Activated B cell treated with CpG ODN at 0.5 μM for 24 hours (primary cell): ENCODE results near the gene BUB1B. TPM values are rescaled to one million over a fixed set of nuclear protein-coding genes. Genes with fewer than 3 reads are reported as not detected.

Experiments
- ATAC-seq: fragments of 200-7000 bp; cut with Tn5 transposase; one replicate; pipeline ENCODE4 v1.10.0; 2021; ENCODE audit warnings: low read depth, mild to moderate bottlenecking, moderate library complexity
- CTCF ChIA-PET: fragments of 350-600 bp; sonication (Branson Sonifier 250); formaldehyde crosslinking; loops from one replicate; lab custom pipeline; 2021; ENCODE audit warnings: antibody characterized with exemption; lab: Charles Lee
- POLR2A ChIA-PET: fragments of 350-600 bp; sonication (Branson Sonifier 250); formaldehyde crosslinking; loops from one replicate; lab custom pipeline; 2021; ENCODE audit warnings: antibody characterized with exemption; lab: Charles Lee
- DNase-seq: peaks from one replicate; pipeline ENCODE4 v3.0.0; 2022
- H3K27ac Mint-ChIP-seq: one replicate; pipeline ENCODE4 v1.8.0; 2020; ENCODE audit warnings: mixed read lengths
- H3K27me3 Mint-ChIP-seq: one replicate; pipeline ENCODE4 v1.8.0; 2021; ENCODE audit warnings: mixed read lengths
- H3K36me3 Mint-ChIP-seq: one replicate; pipeline ENCODE4 v1.8.0; 2021; ENCODE audit warnings: low read depth, mixed read lengths
- H3K4me1 Mint-ChIP-seq: one replicate; pipeline ENCODE4 v1.8.0; 2021; ENCODE audit warnings: mixed read lengths
- H3K4me3 Mint-ChIP-seq: one replicate; pipeline ENCODE4 v1.8.0; 2020; ENCODE audit warnings: mild to moderate bottlenecking, mixed read lengths
- H3K9me3 Mint-ChIP-seq: one replicate; pipeline ENCODE4 v1.8.0; 2020; ENCODE audit warnings: mixed read lengths
- intact Hi-C: fragments of 100-400 bp; cut with micrococcal nuclease; formaldehyde crosslinking; loops from one replicate; pipeline ENCODE4 v1.15.1; 2024
- total RNA-seq: library from RNA; stranded (reverse); gene quantifications from 2 replicates; pipeline ENCODE4 v1.2.3, GENCODE V29; 2022
- TF ChIP-seq, protein P1 (sequence below): fragments of 200-600 bp; IDR thresholded peaks from one replicate; pipeline ENCODE4 v1.8.0; 2022; ENCODE audit warnings: antibody characterized with exemption, mild to moderate bottlenecking

BUB1B gene
- total RNA-seq, 1 donor from 2014 or later = 3.9 TPM

GRCh38 chr15:40241269-40242212, 80.7 kb downstream of the BUB1B start:
- Mint-ChIP-seq H3K36me3 (no peaks in the 10 kb centered on the region), H3K27ac (no peak overlapping the region), H3K27me3 (peaks cover 12% of the 10 kb centered on the region), H3K9me3 (no peaks in the 10 kb centered on the region), H3K4me1 (peaks cover 18% of the 10 kb centered on the region), H3K4me3 (no peak overlapping the region)
- DNase-seq = no peak
- ChIA-PET CTCF (no interaction called here), POLR2A (interaction anchor here (1.1 kb wide), 1 partner anchor 17 kb away, joined by 3 read pairs; no protein-coding TSS in a partner anchor)
- intact Hi-C loops = no loop called here
- TF ChIP-seq, protein P1, sequence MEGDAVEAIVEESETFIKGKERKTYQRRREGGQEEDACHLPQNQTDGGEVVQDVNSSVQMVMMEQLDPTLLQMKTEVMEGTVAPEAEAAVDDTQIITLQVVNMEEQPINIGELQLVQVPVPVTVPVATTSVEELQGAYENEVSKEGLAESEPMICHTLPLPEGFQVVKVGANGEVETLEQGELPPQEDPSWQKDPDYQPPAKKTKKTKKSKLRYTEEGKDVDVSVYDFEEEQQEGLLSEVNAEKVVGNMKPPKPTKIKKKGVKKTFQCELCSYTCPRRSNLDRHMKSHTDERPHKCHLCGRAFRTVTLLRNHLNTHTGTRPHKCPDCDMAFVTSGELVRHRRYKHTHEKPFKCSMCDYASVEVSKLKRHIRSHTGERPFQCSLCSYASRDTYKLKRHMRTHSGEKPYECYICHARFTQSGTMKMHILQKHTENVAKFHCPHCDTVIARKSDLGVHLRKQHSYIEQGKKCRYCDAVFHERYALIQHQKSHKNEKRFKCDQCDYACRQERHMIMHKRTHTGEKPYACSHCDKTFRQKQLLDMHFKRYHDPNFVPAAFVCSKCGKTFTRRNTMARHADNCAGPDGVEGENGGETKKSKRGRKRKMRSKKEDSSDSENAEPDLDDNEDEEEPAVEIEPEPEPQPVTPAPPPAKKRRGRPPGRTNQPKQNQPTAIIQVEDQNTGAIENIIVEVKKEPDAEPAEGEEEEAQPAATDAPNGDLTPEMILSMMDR = no peak
- no peak for ATAC-seq

DNA sequence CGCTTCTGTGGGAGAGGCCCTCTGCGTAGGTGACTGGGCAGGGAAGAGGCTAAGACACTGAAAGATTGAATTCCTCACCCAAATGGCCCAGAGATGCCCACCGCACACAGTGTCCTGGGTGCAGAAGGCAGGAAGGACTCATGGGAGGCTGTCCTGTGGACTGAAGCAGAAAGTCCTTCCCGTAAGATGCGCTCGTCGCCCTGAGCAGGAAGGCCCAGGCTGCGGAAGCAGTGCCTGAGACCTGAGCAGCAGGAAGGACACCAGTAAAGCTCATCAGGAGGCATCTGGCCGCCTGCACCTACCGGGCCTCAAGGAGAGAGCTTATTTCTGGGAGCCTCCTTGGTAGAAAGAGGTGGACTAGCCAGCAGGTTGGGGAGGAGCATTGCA, 81.3 kb downstream of the BUB1B start:
- no peak overlapping the region for H3K27ac Mint-ChIP-seq
- H3K36me3 Mint-ChIP-seq = no peaks in the 10 kb centered on the region
- ChIA-PET CTCF (no interaction called here), POLR2A (no interaction called here)
- DNase-seq (no peak), ATAC-seq (no peak)
- H3K9me3 Mint-ChIP-seq = no peaks in the 10 kb centered on the region
- H3K4me1 Mint-ChIP-seq = peaks cover 18% of the 10 kb centered on the region
- intact Hi-C loops = no loop called here
- TF ChIP-seq, protein P1 = no peak
- H3K27me3 Mint-ChIP-seq = peaks cover 12% of the 10 kb centered on the region
- H3K4me3 Mint-ChIP-seq = no peak overlapping the region

DNA sequence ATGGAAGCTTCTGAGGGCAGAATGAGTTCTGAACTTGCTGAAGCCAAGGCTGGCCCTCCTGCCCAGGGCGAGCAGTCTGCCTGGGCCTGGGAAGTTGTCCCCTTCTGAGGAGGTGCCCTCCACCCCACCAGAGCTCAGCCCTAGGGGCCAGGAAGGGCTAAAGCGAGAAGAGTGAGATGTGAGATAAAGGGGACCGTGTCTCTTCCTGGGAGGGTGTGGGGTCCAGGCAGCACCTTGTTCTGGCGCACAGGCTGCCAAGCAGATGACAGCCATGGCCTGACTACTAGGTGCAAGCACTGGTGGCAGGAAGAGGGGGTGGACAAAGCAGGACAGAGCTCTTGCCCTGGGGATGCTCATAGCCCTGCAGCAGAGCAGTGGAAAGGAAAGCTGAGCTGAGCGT, 81.7 kb downstream of the BUB1B start:
- H3K4me3 Mint-ChIP-seq = no peak overlapping the region
- H3K27me3 Mint-ChIP-seq = peaks cover 12% of the 10 kb centered on the region
- no peak overlapping the region for H3K27ac Mint-ChIP-seq

DNA sequence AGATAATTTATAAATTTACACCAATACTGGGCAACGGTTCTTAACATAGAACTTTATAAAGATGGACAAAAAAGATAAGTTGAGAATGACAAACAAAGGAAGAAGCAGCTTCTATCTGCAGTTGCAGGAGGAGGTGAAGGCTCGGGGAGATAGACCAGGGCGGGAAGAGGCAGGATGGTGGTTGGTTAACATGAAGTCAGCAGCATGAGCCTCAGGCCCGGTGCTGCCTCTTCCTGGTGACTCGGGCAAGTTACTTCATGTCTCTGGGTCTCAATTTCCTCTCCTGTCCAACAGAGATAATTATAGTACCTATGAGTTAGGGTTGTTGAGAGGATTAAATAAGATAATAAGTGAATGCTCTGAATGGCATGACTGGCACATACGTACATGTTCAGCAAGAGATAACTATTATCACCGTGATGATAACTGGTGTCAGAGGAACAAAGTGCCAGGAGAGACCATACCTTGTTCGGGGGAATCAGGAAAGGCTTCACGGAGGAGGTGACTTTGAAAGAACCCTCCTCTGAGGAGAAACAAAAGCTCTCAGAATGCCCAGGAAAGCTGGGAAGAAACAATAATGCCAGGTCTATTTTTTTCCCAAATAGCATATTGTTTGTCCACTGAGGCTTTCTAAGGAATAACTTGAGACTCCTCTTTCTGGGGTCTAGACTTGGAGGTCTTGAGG, 82.4 kb downstream of the BUB1B start:
- Mint-ChIP-seq H3K27me3 (peaks cover 12% of the 10 kb centered on the region), H3K27ac (no peak overlapping the region), H3K36me3 (no peaks in the 10 kb centered on the region), H3K9me3 (no peaks in the 10 kb centered on the region), H3K4me3 (no peak overlapping the region), H3K4me1 (peaks cover 13% of the 10 kb centered on the region)
- ChIA-PET POLR2A (no interaction called here), CTCF (interaction anchor here (1.2 kb wide), 1 partner anchor 31 kb away, joined by 4 read pairs; no protein-coding TSS in a partner anchor)
- TF ChIP-seq, protein P1 = no peak
- ATAC-seq (no peak), DNase-seq (no peak)
- intact Hi-C loops = no loop called here

More for the DNA sequence above, 81.7 kb downstream of the BUB1B start:
- POLR2A ChIA-PET = no interaction called here
- H3K9me3 Mint-ChIP-seq = no peaks in the 10 kb centered on the region
- H3K36me3 Mint-ChIP-seq = no peaks in the 10 kb centered on the region
- intact Hi-C loops = no loop called here
- ATAC-seq (no peak), DNase-seq (no peak)
- TF ChIP-seq, protein P1 = no peak
- peaks cover 18% of the 10 kb centered on the region for H3K4me1 Mint-ChIP-seq
- CTCF ChIA-PET = no interaction called here

DNA sequence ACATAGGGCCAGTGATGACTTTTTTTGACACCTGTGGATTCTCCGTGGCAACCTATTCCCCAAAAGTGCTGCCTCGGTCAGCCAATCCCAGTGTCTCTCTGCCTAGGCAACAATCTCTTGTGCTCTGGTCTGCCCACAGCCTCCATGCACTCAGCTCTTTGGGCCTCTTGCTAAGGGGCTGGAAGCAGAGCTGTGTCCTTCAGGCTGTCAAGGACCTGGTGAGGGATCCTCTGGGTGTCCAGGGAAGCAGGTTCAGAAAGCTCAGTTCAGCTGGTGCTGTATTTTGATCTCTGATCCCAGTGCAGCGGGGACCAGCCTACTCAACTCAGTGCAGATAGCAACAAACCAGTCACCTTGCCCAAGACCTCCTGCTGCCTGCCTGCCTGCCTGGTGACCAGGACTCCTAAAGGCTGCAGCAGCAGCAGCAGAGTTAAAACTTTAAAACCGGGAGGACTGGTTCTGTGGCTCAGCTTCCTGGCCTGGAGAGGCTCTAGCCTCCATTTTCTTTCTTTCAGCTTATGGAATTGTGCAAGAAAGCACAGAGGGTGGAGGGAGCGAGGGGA, 84.2 kb downstream of the BUB1B start:
- H3K36me3 Mint-ChIP-seq = no peaks in the 10 kb centered on the region
- intact Hi-C loops = no loop called here
- H3K9me3 Mint-ChIP-seq = no peaks in the 10 kb centered on the region
- ATAC-seq (no peak), DNase-seq (no peak)
- CTCF ChIA-PET = interaction anchor here (1.1 kb wide), 1 partner anchor 27 kb away, joined by 3 read pairs; no protein-coding TSS in a partner anchor
- TF ChIP-seq, protein P1 = no peak
- H3K4me3 Mint-ChIP-seq = no peak overlapping the region
- no peaks in the 10 kb centered on the region for H3K4me1 Mint-ChIP-seq
- POLR2A ChIA-PET = no interaction called here
- peaks cover 4% of the 10 kb centered on the region for H3K27me3 Mint-ChIP-seq
- H3K27ac Mint-ChIP-seq = no peak overlapping the region
